ENCODE data around the gene MTERF4.

DNA sequence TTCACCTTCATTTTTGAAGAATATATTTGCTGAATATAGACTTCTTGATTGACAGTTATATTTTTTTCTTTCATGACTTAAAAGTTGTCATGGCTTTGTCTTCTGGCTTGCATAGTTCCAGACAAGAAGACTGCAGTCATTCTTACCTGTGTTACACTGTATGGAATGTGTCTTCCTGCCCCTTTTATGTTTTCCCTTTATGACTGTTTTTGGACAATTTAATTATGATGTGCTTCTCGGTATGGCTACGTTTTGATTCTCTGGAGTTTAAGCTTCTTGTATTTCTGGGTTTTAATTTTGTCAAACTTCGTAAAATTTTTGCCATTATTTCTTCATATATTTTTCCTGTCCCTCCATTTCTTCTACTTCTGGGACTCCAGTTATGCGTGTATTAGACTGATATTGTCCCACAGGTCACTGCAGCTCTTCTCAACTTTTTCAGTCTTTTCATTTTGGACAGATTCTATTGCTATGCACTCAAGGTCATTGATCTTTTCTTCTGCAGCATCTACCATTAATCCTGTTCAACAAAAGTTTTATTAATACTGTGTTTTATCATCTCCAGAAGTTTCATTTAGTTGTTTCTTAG lies 17.1 kb downstream of the MTERF4 start:
- TF ChIP-seq, protein P1, sequence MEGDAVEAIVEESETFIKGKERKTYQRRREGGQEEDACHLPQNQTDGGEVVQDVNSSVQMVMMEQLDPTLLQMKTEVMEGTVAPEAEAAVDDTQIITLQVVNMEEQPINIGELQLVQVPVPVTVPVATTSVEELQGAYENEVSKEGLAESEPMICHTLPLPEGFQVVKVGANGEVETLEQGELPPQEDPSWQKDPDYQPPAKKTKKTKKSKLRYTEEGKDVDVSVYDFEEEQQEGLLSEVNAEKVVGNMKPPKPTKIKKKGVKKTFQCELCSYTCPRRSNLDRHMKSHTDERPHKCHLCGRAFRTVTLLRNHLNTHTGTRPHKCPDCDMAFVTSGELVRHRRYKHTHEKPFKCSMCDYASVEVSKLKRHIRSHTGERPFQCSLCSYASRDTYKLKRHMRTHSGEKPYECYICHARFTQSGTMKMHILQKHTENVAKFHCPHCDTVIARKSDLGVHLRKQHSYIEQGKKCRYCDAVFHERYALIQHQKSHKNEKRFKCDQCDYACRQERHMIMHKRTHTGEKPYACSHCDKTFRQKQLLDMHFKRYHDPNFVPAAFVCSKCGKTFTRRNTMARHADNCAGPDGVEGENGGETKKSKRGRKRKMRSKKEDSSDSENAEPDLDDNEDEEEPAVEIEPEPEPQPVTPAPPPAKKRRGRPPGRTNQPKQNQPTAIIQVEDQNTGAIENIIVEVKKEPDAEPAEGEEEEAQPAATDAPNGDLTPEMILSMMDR (IDR thresholded peaks at IDR 0.05; ENCODE audit: poor library complexity, severe bottlenecking), result no peak
- TF ChIP-seq POLR2AphosphoS5 (IDR thresholded peaks at IDR 0.05), result no peak
- TF ChIP-seq RAD21 (conservative IDR thresholded peaks at IDR 0.05), result no peak
- TF ChIP-seq SMC3 (conservative IDR thresholded peaks at IDR 0.05; ENCODE audit: poor library complexity), result no peak
- TF ChIP-seq EZH2 (IDR thresholded peaks at IDR 0.05; ENCODE audit: borderline replicate concordance, insufficient read depth, low read length, poor library complexity, severe bottlenecking), result no peak
